Spleen (tissue), 7 donors: ENCODE results near the gene CPAMD8.

Experiments
- CTCF ChIP-seq, 11 experiments: fragments of 200-600 bp in 7 of 11; fragments of 450-650 bp in 4 of 11; sonication (generic) in 4 of 11; IDR thresholded peaks in 8 of 11; conservative IDR thresholded peaks in 3 of 11; 1 replicate in 7 of 11; 2 replicates in 4 of 11; pipeline versions ENCODE4 v1.4.0 to v1.8.0; 2016 to 2021; ENCODE audit warnings: antibody characterized with exemption in 11 of 11, inconsistent platforms in 4 of 11, mild to moderate bottlenecking in 1 of 11
- POLR2A ChIP-seq, 3 donors: fragments of 450-650 bp; IDR thresholded peaks; one replicate each; pipeline ENCODE4 v1.5.1; 2017; ENCODE audit warnings: antibody characterized with exemption in 3 of 3, mild to moderate bottlenecking in 1 of 3
- donor health status: DM: no; HTN: no; CAD: no; lungs with moderate emphysema.
- donor health status: DM: no; HTN: no; CAD: no.
- donor health status: DM: no; HTN: no; CAD: no.

- TF ChIP-seq CTCF (IDR thresholded peaks at IDR 0.05 in 8 of 11, conservative IDR thresholded peaks at IDR 0.05 in 3 of 11), result no peak
- TF ChIP-seq POLR2A (IDR thresholded peaks at IDR 0.05), result no peak
Measured at GRCh38 chr19:16885166-16885565, 141.4 kb downstream of the CPAMD8 start.
